Mesenchymal stem cell (in vitro differentiated cells and primary cell): ENCODE results near the gene NID1.
A peak's percentile ranks its signal among the peaks of the same experiment; 100 is the strongest.

Source experiments
- DNase-seq: peaks from one replicate; pipeline ENCODE4 v3.0.0-alpha.2; 2013
- H2AFZ ChIP-seq: one replicate; pipeline ENCODE4 v1.6.1; 2013; ENCODE audit warnings: low read depth, mild to moderate bottlenecking, control low read depth, inconsistent platforms, low read length, moderate library complexity
- H2AK5ac ChIP-seq: 2 replicates; pipeline ENCODE4 v1.6.1; 2013; ENCODE audit warnings: low read length, moderate library complexity, mild to moderate bottlenecking, inconsistent platforms; ENCODE audit not compliant: severe bottlenecking
- H2BK120ac ChIP-seq: one replicate; pipeline ENCODE4 v1.6.1; 2013; ENCODE audit warnings: low read depth, mild to moderate bottlenecking, inconsistent platforms, low read length, moderate library complexity
- H2BK12ac ChIP-seq, 2 experiments: one replicate each; pipeline ENCODE4 v1.6.1; 2013; ENCODE audit warnings: inconsistent platforms in 2 of 2, low read length in 2 of 2, mild to moderate bottlenecking in 2 of 2, moderate library complexity in 2 of 2, control low read depth in 1 of 2
- H2BK15ac ChIP-seq: one replicate; pipeline ENCODE4 v1.6.1; 2013; ENCODE audit warnings: mild to moderate bottlenecking, low read depth, inconsistent platforms; ENCODE audit not compliant: poor library complexity, severe bottlenecking
- H2BK5ac ChIP-seq: 2 replicates; pipeline ENCODE4 v1.6.1; 2013; ENCODE audit warnings: low read depth, mild to moderate bottlenecking, low read length, control low read depth, inconsistent platforms; ENCODE audit not compliant: poor library complexity, severe bottlenecking
- H3K14ac ChIP-seq, 2 experiments: one replicate each; pipeline ENCODE4 v1.6.1; 2013; ENCODE audit warnings: inconsistent platforms in 2 of 2, low read length in 2 of 2, control low read depth in 1 of 2, mild to moderate bottlenecking in 1 of 2, moderate library complexity in 1 of 2
- H3K18ac ChIP-seq, 2 experiments: one replicate each; pipeline ENCODE4 v1.6.1; 2013; ENCODE audit warnings: inconsistent platforms in 2 of 2, low read length in 2 of 2, control low read depth in 1 of 2, low read depth in 1 of 2, mild to moderate bottlenecking in 1 of 2
- H3K23ac ChIP-seq, 2 experiments: one replicate each; pipeline ENCODE4 v1.6.1; 2013; ENCODE audit warnings: inconsistent platforms in 2 of 2, low read length in 2 of 2, mild to moderate bottlenecking in 2 of 2, moderate library complexity in 2 of 2, control low read depth in 1 of 2
- H3K27ac ChIP-seq: 2 replicates; pipeline ENCODE4 v1.5.1; 2013; ENCODE audit warnings: mild to moderate bottlenecking, moderate library complexity, low read length, control low read depth, inconsistent platforms; ENCODE audit not compliant: poor library complexity, severe bottlenecking
- H3K27me3 ChIP-seq, 2 experiments: 2 replicates each; pipeline versions ENCODE4 v1.6.1 to v1.7.0; 2013; ENCODE audit warnings: low read length in 2 of 2, mild to moderate bottlenecking in 2 of 2, moderate library complexity in 2 of 2, control low read depth in 1 of 2, inconsistent platforms in 1 of 2; ENCODE audit not compliant: control insufficient read depth in 1 of 2, insufficient read depth in 1 of 2
- H3K36me3 ChIP-seq, 2 experiments: 2 replicates each; pipeline versions ENCODE4 v1.6.1 to v1.7.0; 2013; ENCODE audit warnings: low read length in 2 of 2, control low read depth in 1 of 2, inconsistent platforms in 1 of 2, low read depth in 1 of 2, mild to moderate bottlenecking in 1 of 2; ENCODE audit not compliant: insufficient read depth in 2 of 2, control insufficient read depth in 1 of 2
- H3K4ac ChIP-seq, 2 experiments: one replicate each; pipeline ENCODE4 v1.6.1; 2013; ENCODE audit warnings: inconsistent platforms in 2 of 2, low read length in 2 of 2, mild to moderate bottlenecking in 2 of 2, moderate library complexity in 2 of 2, control low read depth in 1 of 2, low read depth in 1 of 2
- H3K4me1 ChIP-seq: 2 replicates; pipeline ENCODE4 v1.6.1; 2013; ENCODE audit warnings: low read depth, low read length, control low read depth; ENCODE audit not compliant: control insufficient read depth, insufficient read depth
- H3K4me2 ChIP-seq: 2 replicates; pipeline ENCODE4 v1.6.1; 2013; ENCODE audit warnings: low read length, mild to moderate bottlenecking, inconsistent platforms; ENCODE audit not compliant: poor library complexity, severe bottlenecking
- H3K4me3 ChIP-seq, 2 experiments: 2 replicates each; pipeline versions ENCODE4 v1.5.1 to v1.7.0; 2013; ENCODE audit warnings: low read length in 2 of 2, mild to moderate bottlenecking in 2 of 2, control low read depth in 1 of 2, low read depth in 1 of 2; ENCODE audit not compliant: insufficient read depth in 1 of 2
- H3K79me1 ChIP-seq: replicated peaks from 2 replicates; pipeline ENCODE4 v1.6.1; 2013; ENCODE audit warnings: mild to moderate bottlenecking, control low read depth, low read length, inconsistent platforms; ENCODE audit not compliant: poor library complexity, severe bottlenecking
- H3K9ac ChIP-seq: 2 replicates; pipeline ENCODE4 v1.7.0; 2013; ENCODE audit warnings: mild to moderate bottlenecking, low read length, moderate library complexity
- H3K9me3 ChIP-seq: 2 replicates; pipeline ENCODE4 v1.7.0; 2013; ENCODE audit warnings: mild to moderate bottlenecking, low read length; ENCODE audit not compliant: control insufficient read depth
- H4K8ac ChIP-seq: one replicate; pipeline ENCODE4 v1.6.1; 2013; ENCODE audit warnings: inconsistent platforms, mild to moderate bottlenecking, low read length, moderate library complexity
- H4K91ac ChIP-seq: one replicate; pipeline ENCODE4 v1.6.1; 2013; ENCODE audit warnings: mild to moderate bottlenecking, low read length, inconsistent platforms
- WGBS: methylation state at CpG from one replicate; pipeline ENCODE4 v1.1.7; 2013; ENCODE audit warnings: mixed read lengths; 5-methylcytosine and 5-hydroxymethylcytosine counted together

NID1 gene

DNA sequence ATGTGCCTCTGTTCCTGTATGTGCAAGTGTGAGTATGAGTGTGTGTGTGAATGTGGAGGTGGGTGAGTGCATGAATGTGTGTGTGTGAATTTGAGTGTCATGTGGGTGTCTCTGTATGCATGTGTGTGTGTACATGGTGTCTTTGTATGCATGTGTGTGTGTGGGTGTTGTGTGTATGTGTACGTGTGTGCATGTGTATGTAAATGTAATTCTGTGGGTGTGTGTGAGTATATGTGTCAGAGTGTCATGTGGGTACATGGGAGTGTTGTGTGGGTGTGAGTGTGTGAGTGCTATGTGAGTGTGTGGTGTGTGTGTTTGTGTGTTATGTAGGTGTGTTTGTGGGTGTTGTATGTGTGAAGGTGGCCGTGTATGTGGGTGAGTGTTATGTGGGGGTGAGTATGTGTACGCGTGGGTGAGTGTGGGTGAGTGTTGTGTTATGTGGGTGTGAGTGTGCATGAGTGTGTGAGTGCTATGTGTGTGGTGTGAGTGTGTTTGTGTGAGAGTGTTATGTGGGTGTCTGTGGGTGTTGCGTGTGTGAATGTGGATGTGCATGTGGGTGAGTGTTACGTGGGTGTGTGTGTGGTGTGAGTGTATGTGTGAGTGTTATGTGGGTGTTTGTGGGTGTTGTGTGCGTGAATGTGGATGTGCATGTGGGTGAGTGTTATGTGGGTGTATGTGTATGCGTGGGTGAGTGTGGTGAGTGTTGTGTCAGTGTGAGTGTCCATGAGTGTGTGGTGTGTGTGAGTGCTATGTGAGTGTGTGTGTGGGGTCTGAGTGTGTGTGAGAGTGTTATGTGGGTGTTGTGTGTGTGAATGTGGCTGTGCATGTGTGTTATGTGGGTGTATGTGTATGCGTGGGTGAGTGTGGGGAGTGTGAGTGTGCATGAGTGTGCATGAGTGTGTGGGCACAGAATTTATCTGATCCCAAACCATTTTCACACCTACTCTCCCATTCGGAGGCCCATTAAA, 36.6 kb upstream of the NID1 start:
- H3K23ac ChIP-seq, result no peak overlapping the region
- H3K9me3 ChIP-seq, result peaks cover 8% of the 10 kb centered on the region
- no peak overlapping the region for H3K4me2 ChIP-seq
- H2AFZ ChIP-seq, result no peak overlapping the region
- no peak overlapping the region for H2BK12ac ChIP-seq
- 87% methylated on average over 9 of the region's 10 CpGs for WGBS
- no peak overlapping the region for H4K91ac ChIP-seq
- H2BK15ac ChIP-seq, result no peak overlapping the region
- H3K4me1 ChIP-seq, result no peaks in the 10 kb centered on the region
- no peak overlapping the region for H3K18ac ChIP-seq
- H3K36me3 ChIP-seq, result no peaks in the 10 kb centered on the region
- no peak overlapping the region for H3K4ac ChIP-seq
- no peak overlapping the region for H3K27ac ChIP-seq
- H2BK120ac ChIP-seq, result no peak overlapping the region
- no peak for DNase-seq
- H3K14ac ChIP-seq, result peak overlapping the region in 1 of 2 experiments; percentile 24
- H2BK5ac ChIP-seq, result no peak overlapping the region
- no peak overlapping the region for H3K9ac ChIP-seq
- H3K27me3 ChIP-seq, result peaks cover 9 to 25% of the 10 kb centered on the region in 2 experiments
- H3K4me3 ChIP-seq, result no peak overlapping the region
- no peak overlapping the region for H4K8ac ChIP-seq
- no peaks in the 10 kb centered on the region for H3K79me1 ChIP-seq
- no peak overlapping the region for H2AK5ac ChIP-seq

DNA sequence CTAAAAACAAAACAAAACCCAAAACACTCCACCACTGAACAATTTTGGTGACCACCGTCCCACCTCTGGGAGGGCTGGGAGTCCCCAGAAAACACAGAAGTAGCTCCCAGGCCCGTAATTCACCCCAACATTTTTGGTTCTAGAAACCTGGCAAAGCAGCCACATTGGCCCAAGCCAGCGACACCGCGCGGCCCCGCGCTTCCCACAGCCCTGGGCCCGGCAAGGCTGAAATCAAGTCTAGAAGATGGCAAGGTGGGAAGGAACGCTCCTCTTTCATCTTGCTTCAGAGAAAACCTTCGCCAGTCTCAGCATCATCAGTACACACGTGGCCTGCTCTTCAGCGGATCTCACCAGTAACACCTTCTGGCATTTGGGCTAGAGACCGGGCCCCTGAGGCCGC, 35.9 kb upstream of the NID1 start:
- H3K36me3 ChIP-seq, result no peaks in the 10 kb centered on the region
- peaks cover 12% of the 10 kb centered on the region for H3K9me3 ChIP-seq
- no peak overlapping the region for H4K8ac ChIP-seq
- no peak overlapping the region for H3K18ac ChIP-seq
- DNase-seq, result no peak
- no peak overlapping the region for H2BK5ac ChIP-seq
- H3K14ac ChIP-seq, result no peak overlapping the region
- H2AFZ ChIP-seq, result no peak overlapping the region
- H2BK15ac ChIP-seq, result no peak overlapping the region
- no peak overlapping the region for H2BK12ac ChIP-seq
- H3K4me1 ChIP-seq, result no peaks in the 10 kb centered on the region
- no peak overlapping the region for H3K4me3 ChIP-seq
- H3K79me1 ChIP-seq, result no peaks in the 10 kb centered on the region
- H3K27ac ChIP-seq, result no peak overlapping the region
- no peak overlapping the region for H3K23ac ChIP-seq
- no peak overlapping the region for H3K4ac ChIP-seq
- no peak overlapping the region for H3K9ac ChIP-seq
- 95% methylated on average over 15 of the region's 15 CpGs for WGBS
- no peak overlapping the region for H2BK120ac ChIP-seq
- H2AK5ac ChIP-seq, result no peak overlapping the region
- no peak overlapping the region for H3K4me2 ChIP-seq
- H3K27me3 ChIP-seq, result peaks cover 9 to 25% of the 10 kb centered on the region in 2 experiments
- H4K91ac ChIP-seq, result no peak overlapping the region

DNA sequence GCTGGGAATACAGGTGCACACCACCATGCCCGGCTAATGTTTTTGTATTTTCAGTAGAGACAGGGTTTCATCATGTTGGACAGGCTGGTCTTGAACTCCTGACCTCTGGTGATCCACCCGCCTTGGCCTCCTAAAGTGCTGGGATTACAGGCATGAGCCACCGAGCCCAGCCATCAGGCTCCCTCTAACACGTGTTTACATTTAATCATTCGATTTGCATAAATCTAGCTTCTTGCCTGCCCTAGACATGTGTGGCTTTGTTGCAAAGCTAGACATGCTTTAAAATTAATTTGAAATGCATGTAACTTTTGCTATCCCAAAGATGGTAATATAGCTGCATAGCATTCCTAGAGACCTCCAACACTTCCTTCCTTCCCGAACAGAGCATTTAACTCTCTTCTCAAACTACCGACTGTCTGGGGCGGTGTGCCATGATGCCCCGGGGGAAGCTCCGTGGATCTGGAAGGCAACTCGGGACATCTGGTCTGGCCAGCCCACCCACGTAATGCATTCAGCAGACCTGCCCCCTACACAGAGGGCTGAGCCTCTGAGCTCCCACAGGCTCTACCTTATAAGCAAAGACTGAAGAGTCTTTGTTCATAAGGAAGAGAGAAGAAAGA, 34.6 kb upstream of the NID1 start:
- 84% methylated on average over 11 of the region's 12 CpGs for WGBS
- Histone ChIP-seq H2BK120ac (no peak overlapping the region), H3K9me3 (peaks cover 13% of the 10 kb centered on the region), H3K23ac (no peak overlapping the region), H3K18ac (no peak overlapping the region), H3K36me3 (no peaks in the 10 kb centered on the region), H2AK5ac (no peak overlapping the region), H4K8ac (no peak overlapping the region), H3K4me3 (peak overlapping the region in 1 of 2 experiments; percentile 10), H2AFZ (no peak overlapping the region), H2BK15ac (no peak overlapping the region), H3K27ac (no peak overlapping the region), H3K9ac (no peak overlapping the region), H3K79me1 (no peaks in the 10 kb centered on the region), H2BK12ac (no peak overlapping the region), H4K91ac (no peak overlapping the region), H3K4ac (no peak overlapping the region), H3K14ac (no peak overlapping the region), H3K27me3 (peaks cover 9 to 25% of the 10 kb centered on the region in 2 experiments), H2BK5ac (no peak overlapping the region), H3K4me1 (no peaks in the 10 kb centered on the region), H3K4me2 (no peak overlapping the region)
- DNase-seq, result no peak

DNA sequence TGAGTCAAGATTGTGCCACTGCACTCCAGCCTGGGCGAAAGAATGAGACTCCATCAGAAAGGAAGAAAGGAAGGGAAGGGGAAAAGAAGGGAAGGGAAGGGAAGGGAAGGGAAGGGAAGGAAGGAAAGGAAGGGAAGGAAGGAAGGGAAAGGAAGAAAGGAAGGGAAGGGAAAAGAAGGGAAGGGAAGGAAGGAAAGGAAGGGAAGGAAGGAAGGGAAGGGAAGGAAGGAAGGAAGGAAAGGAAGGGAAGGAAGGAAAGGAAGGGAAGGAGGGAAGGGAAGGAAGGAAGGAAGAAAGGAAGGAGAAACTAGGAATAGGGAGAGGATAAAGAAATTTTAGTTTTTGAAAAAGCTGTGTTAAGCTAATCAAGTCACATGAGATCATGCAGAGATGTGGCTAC, 33.4 kb upstream of the NID1 start:
- no peaks in the 10 kb centered on the region for H3K36me3 ChIP-seq
- H2BK12ac ChIP-seq, result no peak overlapping the region
- H4K8ac ChIP-seq, result no peak overlapping the region
- H3K79me1 ChIP-seq, result no peaks in the 10 kb centered on the region
- no peak overlapping the region for H3K4me2 ChIP-seq
- no peak overlapping the region for H3K9ac ChIP-seq
- no peak overlapping the region for H2AFZ ChIP-seq
- H4K91ac ChIP-seq, result no peak overlapping the region
- DNase-seq, result no peak
- no peaks in the 10 kb centered on the region for H3K4me1 ChIP-seq
- no peak overlapping the region for H2AK5ac ChIP-seq
- peaks cover 9 to 25% of the 10 kb centered on the region in 2 experiments for H3K27me3 ChIP-seq
- 48% methylated on average over 1 of the region's 1 CpG for WGBS
- H3K4ac ChIP-seq, result no peak overlapping the region
- no peak overlapping the region for H2BK120ac ChIP-seq
- no peak overlapping the region for H3K4me3 ChIP-seq
- no peak overlapping the region for H2BK5ac ChIP-seq
- no peak overlapping the region for H3K18ac ChIP-seq
- no peak overlapping the region for H2BK15ac ChIP-seq
- no peak overlapping the region for H3K23ac ChIP-seq
- H3K9me3 ChIP-seq, result peaks cover 13% of the 10 kb centered on the region
- H3K14ac ChIP-seq, result no peak overlapping the region
- no peak overlapping the region for H3K27ac ChIP-seq
